NCI-H526 (cell line): ENCODE data around the gene SLC35A5.

ENCODE experiments used
- DNase-seq, 2 experiments: peaks; one replicate each; lab custom pipeline; 2025; lab: John Stamatoyannopoulos, UW

SLC35A5 gene

DNA sequence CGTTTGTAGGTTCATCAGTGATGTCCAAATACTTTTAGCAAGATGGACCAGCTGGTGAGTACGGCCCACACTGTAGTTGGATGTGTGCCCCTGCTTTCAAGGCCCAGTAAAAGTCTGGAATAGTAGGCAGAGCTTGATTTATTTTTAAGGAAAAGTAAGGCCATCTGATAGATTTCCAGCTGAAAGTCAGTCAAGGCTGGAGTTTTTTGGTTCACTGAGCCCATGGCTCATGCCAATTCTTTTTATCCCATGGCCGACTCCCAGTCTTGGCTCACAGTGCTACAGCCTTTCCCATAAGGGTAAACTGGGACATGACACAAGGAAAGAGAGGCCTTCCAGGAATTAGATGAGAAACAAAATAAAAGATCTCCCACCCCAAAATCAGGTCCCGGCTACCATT is 65.6 kb downstream of the SLC35A5 start:
- DNase-seq = no peak

DNA sequence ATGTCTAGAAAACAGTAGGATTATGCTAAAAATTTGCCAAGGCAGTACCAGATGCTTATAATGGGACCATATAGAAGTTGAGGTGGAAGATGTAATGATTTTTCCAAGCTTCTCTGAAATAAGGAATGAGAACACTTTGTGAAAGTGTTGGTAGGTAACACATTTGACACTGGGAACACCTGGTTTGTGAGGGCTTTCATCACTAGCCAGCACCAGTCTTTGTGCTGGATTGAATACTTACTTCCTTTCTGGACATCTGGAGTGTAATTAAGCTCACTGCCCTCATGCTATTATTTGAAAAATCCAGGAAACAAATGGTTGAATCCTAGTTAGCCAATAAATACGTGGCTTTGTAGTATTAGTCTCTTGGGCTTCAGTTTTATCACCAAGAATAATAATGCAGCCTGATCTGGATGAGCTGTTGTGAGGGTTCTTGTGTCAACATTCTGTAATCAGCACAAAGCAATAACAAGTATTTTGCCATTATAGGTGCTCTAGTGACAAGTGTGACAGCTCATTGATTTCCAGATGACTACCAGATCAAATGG is 66.1 kb downstream of the SLC35A5 start:
- DNase-seq = no peak

DNA sequence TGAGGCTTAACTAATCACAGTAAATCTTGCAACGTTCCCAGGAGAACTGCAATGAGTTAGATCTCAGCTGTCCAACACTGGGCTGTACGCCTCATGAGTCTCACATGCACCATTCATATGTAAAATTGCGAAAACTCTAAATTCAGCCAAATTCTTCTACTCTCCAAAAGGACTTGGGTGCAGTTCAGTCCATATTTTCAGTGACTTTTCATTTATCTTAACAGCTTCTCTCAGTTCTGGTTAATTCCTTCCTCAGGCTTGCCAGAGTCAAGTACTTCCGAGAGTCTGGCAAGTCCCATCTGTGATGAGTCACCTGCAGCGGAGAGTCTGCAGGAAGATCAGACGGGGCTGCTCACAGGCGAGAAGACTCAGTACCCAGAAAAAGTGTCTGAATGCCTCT is 67.6 kb downstream of the SLC35A5 start:
- DNase-seq = no peak

- DNase-seq = no peak
Measured at GRCh38 chr3:112631257-112631656, 69.4 kb downstream of the SLC35A5 start.

GRCh38 chr3:112632596-112632995 is 70.8 kb downstream of the SLC35A5 start:
- no peak for DNase-seq

- DNase-seq = no peak
Measured at GRCh38 chr3:112633191-112633590, 71.3 kb downstream of the SLC35A5 start.

- DNase-seq = peak; percentile 3 to 16
Measured at GRCh38 chr3:112633757-112634156, 71.9 kb downstream of the SLC35A5 start.

- DNase-seq = no peak
Measured at GRCh38 chr3:112634786-112635541, 73.1 kb downstream of the SLC35A5 start.
